Measurements from ENCODE around the gene MORF4L1. TPM values are rescaled to one million over a fixed set of nuclear protein-coding genes. Genes with fewer than 3 reads are reported as not detected.

MORF4L1 gene
- polyA plus RNA-seq, 1 donor from 2014 or later, result 1,505 TPM

- TF ChIP-seq POLR2AphosphoS5 (IDR thresholded peaks at IDR 0.05), result no peak
- no peak for TF ChIP-seq REST (IDR thresholded peaks at IDR 0.05; ENCODE audit: borderline replicate concordance)
- no peak for TF ChIP-seq MXI1 (conservative IDR thresholded peaks at IDR 0.05; ENCODE audit: poor library complexity, severe bottlenecking)
- TF ChIP-seq EZH2 (IDR thresholded peaks at IDR 0.05; ENCODE audit: borderline replicate concordance, insufficient read depth, low read length, poor library complexity, severe bottlenecking), result no peak
- no peak for TF ChIP-seq RAD21 (conservative IDR thresholded peaks at IDR 0.05)
- TF ChIP-seq SMC3 (conservative IDR thresholded peaks at IDR 0.05; ENCODE audit: poor library complexity), result no peak
- TF ChIP-seq EP300 (conservative IDR thresholded peaks at IDR 0.05; ENCODE audit: poor library complexity, severe bottlenecking), result no peak
- TF ChIP-seq CTCF (IDR thresholded peaks at IDR 0.05; ENCODE audit: poor library complexity, severe bottlenecking), result no peak
- H3K79me2 ChIP-seq (replicated peaks; ENCODE audit: insufficient read depth, low read length), result peaks cover 64% of the 10 kb centered on the region
- no peaks in the 10 kb centered on the region for H3K9me2 ChIP-seq (ENCODE audit: insufficient read depth, low read length)
- H3K27ac ChIP-seq (ENCODE audit: low read length), result no peak overlapping the region
- H2AFZ ChIP-seq (ENCODE audit: low read depth, low read length), result no peak overlapping the region
- H3K4me2 ChIP-seq (ENCODE audit: low read length), result no peak overlapping the region
- H3K27me3 ChIP-seq (ENCODE audit: insufficient read depth, low read depth, low read length), result no peaks in the 10 kb centered on the region
- H3K9me3 ChIP-seq (ENCODE audit: low read length), result no peaks in the 10 kb centered on the region
- H3K4me3 ChIP-seq (ENCODE audit: low read length), result no peak overlapping the region
- H4K20me1 ChIP-seq (ENCODE audit: insufficient read depth), result peaks cover 17% of the 10 kb centered on the region
- no peak overlapping the region for H3K9ac ChIP-seq (ENCODE audit: low read length)
- H3F3A ChIP-seq (ENCODE audit: insufficient read depth, low read length, poor library complexity, severe bottlenecking), result no peaks in the 10 kb centered on the region
- peaks cover 8% of the 10 kb centered on the region for H3K36me3 ChIP-seq (ENCODE audit: insufficient read depth, low read length)
Measured at GRCh38 chr15:78893538-78893937, 20.8 kb downstream of the MORF4L1 start.

GRCh38 chr15:78895471-78895870 lies 22.8 kb downstream of the MORF4L1 start:
- H3K27me3 ChIP-seq (ENCODE audit: insufficient read depth, low read depth, low read length), result no peaks in the 10 kb centered on the region
- H3K4me2 ChIP-seq (ENCODE audit: low read length), result no peak overlapping the region
- peaks cover 52% of the 10 kb centered on the region for H3K79me2 ChIP-seq (replicated peaks; ENCODE audit: insufficient read depth, low read length)
- H4K20me1 ChIP-seq (ENCODE audit: insufficient read depth), result peaks cover 17% of the 10 kb centered on the region
- H3K9me3 ChIP-seq (ENCODE audit: low read length), result no peaks in the 10 kb centered on the region
- H3K9ac ChIP-seq (ENCODE audit: low read length), result no peak overlapping the region
- H3K9me2 ChIP-seq (ENCODE audit: insufficient read depth, low read length), result no peaks in the 10 kb centered on the region
- no peak overlapping the region for H3K4me3 ChIP-seq (ENCODE audit: low read length)
- peaks cover 8% of the 10 kb centered on the region for H3K36me3 ChIP-seq (ENCODE audit: insufficient read depth, low read length)
- H3F3A ChIP-seq (ENCODE audit: insufficient read depth, low read length, poor library complexity, severe bottlenecking), result no peaks in the 10 kb centered on the region
- H2AFZ ChIP-seq (ENCODE audit: low read depth, low read length), result no peak overlapping the region
- H3K27ac ChIP-seq (ENCODE audit: low read length), result no peak overlapping the region
- TF ChIP-seq CTCF (IDR thresholded peaks at IDR 0.05; ENCODE audit: poor library complexity, severe bottlenecking), result no peak
- no peak for TF ChIP-seq REST (IDR thresholded peaks at IDR 0.05; ENCODE audit: borderline replicate concordance)
- no peak for TF ChIP-seq POLR2AphosphoS5 (IDR thresholded peaks at IDR 0.05)
- no peak for TF ChIP-seq EZH2 (IDR thresholded peaks at IDR 0.05; ENCODE audit: borderline replicate concordance, insufficient read depth, low read length, poor library complexity, severe bottlenecking)
- TF ChIP-seq MXI1 (conservative IDR thresholded peaks at IDR 0.05; ENCODE audit: poor library complexity, severe bottlenecking), result no peak
